SK-N-SH treated with all-trans-retinoic acid at 6 μM for 48 hours (cell line): ENCODE measurements around the gene GATA5.

Experiments used
- BACH2 ChIP-seq: fragments of 250-450 bp; sonication (Bioruptor Pico); IDR thresholded peaks from 2 replicates; pipeline ENCODE4 v1.9.0; 2021; ENCODE audit warnings: mild to moderate bottlenecking, borderline replicate concordance
- GLIS3 ChIP-seq: fragments of 250-450 bp; sonication (Bioruptor Pico); IDR thresholded peaks from 2 replicates; pipeline ENCODE4 v1.5.0; 2020; ENCODE audit warnings: mild to moderate bottlenecking, moderate library complexity
- PPARA ChIP-seq: fragments of 250-450 bp; sonication (Bioruptor Pico); IDR thresholded peaks from 2 replicates; pipeline ENCODE4 v1.5.0; 2020; ENCODE audit warnings: mild to moderate bottlenecking, borderline replicate concordance
- ZFP3 ChIP-seq: fragments of 250-450 bp; sonication (Bioruptor Pico); IDR thresholded peaks from 2 replicates; pipeline ENCODE4 v1.5.0; 2020; ENCODE audit warnings: mild to moderate bottlenecking, moderate library complexity

DNA sequence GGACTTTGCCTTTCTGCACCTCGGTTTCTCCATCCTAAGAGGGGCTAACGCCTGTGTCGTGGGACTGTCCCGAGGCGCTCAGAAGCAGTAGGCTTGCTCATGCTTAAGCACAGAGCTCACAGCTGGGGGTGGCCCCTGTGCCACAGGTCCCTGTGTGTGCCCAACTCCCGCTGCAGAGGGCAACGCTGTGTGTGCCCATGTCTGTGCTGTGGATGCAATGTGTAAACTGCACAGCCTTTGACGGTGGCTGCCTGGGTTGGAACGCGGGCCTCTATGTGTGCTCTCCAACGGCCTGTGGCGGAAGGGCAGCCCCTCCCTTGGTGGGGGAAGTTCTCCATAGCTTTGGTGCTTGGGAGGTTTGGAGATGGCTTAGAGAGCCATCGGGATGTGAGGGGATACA is 10.7 kb upstream of the GATA5 start:
- no peak for TF ChIP-seq ZFP3 (CRISPR knock-in tag)
- TF ChIP-seq BACH2 = no peak
- TF ChIP-seq GLIS3 = no peak
- no peak for TF ChIP-seq PPARA (CRISPR knock-in tag)
